Chondrocyte (in vitro differentiated cells): ENCODE results near the gene IER5L. TPM values are rescaled to one million over a fixed set of nuclear protein-coding genes. Genes with fewer than 3 reads are reported as not detected.
"Not testable (repeated sequence)": the region's sequence is repeated elsewhere in the genome, so short reads cannot be mapped to it uniquely, and the experiment has no call there.

Experiments
- DNase-seq: peaks from one replicate; pipeline ENCODE4 v3.0.0; 2021; ENCODE audit warnings: mixed read lengths, low spot score
- H3K27ac Mint-ChIP-seq: one replicate; pipeline ENCODE4 v1.8.0; 2021; ENCODE audit warnings: mild to moderate bottlenecking, moderate library complexity, mixed read lengths; ENCODE audit not compliant: unreplicated experiment
- H3K27me3 Mint-ChIP-seq: 2 replicates; pipeline ENCODE4 v1.8.0; 2021; ENCODE audit warnings: low read depth, mixed read lengths
- H3K36me3 Mint-ChIP-seq: 2 replicates; pipeline ENCODE4 v1.8.0; 2021; ENCODE audit warnings: low read depth, mixed read lengths
- H3K4me1 Mint-ChIP-seq: 2 replicates; pipeline ENCODE4 v1.8.0; 2021; ENCODE audit warnings: low read depth, mild to moderate bottlenecking, mixed read lengths
- H3K4me3 Mint-ChIP-seq: one replicate; pipeline ENCODE4 v1.8.0; 2021; ENCODE audit warnings: mild to moderate bottlenecking, moderate library complexity, mixed read lengths; ENCODE audit not compliant: unreplicated experiment
- H3K9me3 Mint-ChIP-seq: 2 replicates; pipeline ENCODE4 v1.8.0; 2021; ENCODE audit warnings: low read depth, mixed read lengths
- CTCF ChIP-seq: fragments of 200-600 bp; sonication (generic); IDR thresholded peaks from 2 replicates; pipeline ENCODE4 v1.5.0; 2021; ENCODE audit warnings: antibody characterized with exemption, mild to moderate bottlenecking, moderate library complexity
- total RNA-seq: library from RNA; stranded (reverse); gene quantifications from 3 replicates; pipeline ENCODE4 v1.2.1, GENCODE V29; 2021

The IER5L gene
- total RNA-seq, 1 donor from 2014 or later, result 37.2 TPM

DNA sequence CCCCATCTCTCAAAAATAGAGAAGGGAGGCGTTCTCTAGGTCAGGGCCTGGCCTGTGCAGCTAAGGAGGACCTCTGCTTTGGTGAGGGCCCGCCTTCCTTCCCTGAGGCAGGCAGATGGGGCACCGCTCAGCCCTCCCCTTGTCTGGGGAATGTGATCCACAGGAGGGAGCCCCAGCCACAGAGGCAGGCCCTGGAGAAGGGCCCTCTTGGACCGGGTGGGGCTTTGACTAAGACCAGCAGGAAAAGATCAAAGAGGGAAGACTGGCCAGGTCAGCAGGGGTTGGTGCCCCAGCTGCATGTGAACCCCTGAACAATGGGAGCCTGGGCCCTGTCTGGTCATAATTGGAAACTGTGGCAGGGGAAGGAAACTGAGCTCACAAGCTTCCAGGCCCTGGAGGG is 45.0 kb downstream of the IER5L start:
- no peak for TF ChIP-seq CTCF
- Mint-ChIP-seq H3K4me1 (peaks cover 18% of the 10 kb centered on the region), H3K4me3 (no peak overlapping the region), H3K36me3 (peaks cover 16% of the 10 kb centered on the region), H3K9me3 (no peaks in the 10 kb centered on the region), H3K27ac (no peak overlapping the region), H3K27me3 (no peaks in the 10 kb centered on the region)
- DNase-seq, result no peak

GRCh38 chr9:129131300-129132145 is 46.5 kb downstream of the IER5L start:
- Mint-ChIP-seq H3K27me3 (no peaks in the 10 kb centered on the region), H3K27ac (no peak overlapping the region), H3K4me3 (no peak overlapping the region), H3K36me3 (peaks cover 19% of the 10 kb centered on the region), H3K9me3 (no peaks in the 10 kb centered on the region), H3K4me1 (peaks cover 11% of the 10 kb centered on the region)
- DNase-seq, result no peak
- peak; percentile 98 for TF ChIP-seq CTCF

DNA sequence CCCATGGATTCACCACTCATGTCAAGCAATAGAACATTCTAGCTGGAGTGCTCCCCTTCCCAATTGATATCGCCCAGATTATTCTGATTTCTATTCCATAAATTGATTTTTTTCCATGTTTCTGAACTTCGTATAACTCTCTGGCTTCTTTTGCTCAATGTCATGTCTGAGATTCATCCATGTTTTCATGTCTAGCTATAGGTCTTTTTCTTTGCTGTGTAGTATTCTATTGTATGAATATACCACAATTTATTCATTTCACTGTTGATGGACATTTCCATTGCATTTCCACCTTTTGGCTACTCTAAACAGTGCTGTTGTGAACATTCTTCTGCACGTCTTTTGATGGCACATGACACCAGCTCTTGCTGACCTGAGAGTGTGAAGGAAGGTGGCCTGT is 47.3 kb downstream of the IER5L start:
- Mint-ChIP-seq H3K4me1 (peaks cover 15% of the 10 kb centered on the region), H3K9me3 (no peaks in the 10 kb centered on the region), H3K27ac (no peak overlapping the region), H3K36me3 (peaks cover 19% of the 10 kb centered on the region), H3K27me3 (no peaks in the 10 kb centered on the region), H3K4me3 (no peak overlapping the region)
- TF ChIP-seq CTCF, result no peak
- DNase-seq, result no peak

- peaks cover 19% of the 10 kb centered on the region for H3K36me3 Mint-ChIP-seq
- H3K27me3 Mint-ChIP-seq, DNase-seq, H3K27ac Mint-ChIP-seq, H3K4me3 Mint-ChIP-seq, H3K9me3 Mint-ChIP-seq: not testable (repeated sequence)
- H3K4me1 Mint-ChIP-seq, result peaks cover 20% of the 10 kb centered on the region
Measured at GRCh38 chr9:129130271-129130670, 47.8 kb downstream of the IER5L start.

DNA sequence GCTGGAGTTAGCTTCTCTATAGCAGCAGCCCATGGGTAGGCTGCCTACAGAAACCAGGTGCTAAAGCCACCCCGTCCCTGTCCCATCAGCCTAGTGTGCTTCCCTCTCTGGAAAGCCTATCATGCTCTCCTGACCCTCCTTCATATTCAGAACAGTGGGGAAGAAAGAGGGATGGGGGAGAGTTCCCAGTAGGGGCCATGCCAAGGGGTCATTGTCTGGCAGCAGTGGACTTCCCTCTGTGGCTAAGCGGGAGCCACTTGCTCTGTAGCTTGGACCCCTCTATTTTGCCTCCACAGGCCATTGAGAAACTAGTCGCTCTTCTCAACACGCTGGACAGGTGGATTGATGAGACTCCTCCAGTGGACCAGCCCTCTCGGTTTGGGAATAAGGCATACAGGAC is 49.4 kb downstream of the IER5L start:
- Mint-ChIP-seq H3K4me3 (no peak overlapping the region), H3K27ac (no peak overlapping the region), H3K4me1 (peaks cover 21% of the 10 kb centered on the region), H3K36me3 (peaks cover 20% of the 10 kb centered on the region), H3K27me3 (no peaks in the 10 kb centered on the region), H3K9me3 (no peaks in the 10 kb centered on the region)
- no peak for DNase-seq
- TF ChIP-seq CTCF, result no peak
